Neural progenitor cell (in vitro differentiated cells): ENCODE measurements around the gene DDX21.

ENCODE experiments used
- CTCF ChIP-seq: fragments of 200-600 bp; sonication (generic); IDR thresholded peaks from 2 replicates; pipeline ENCODE4 v1.5.1; 2017; ENCODE audit warnings: antibody characterized with exemption, mild to moderate bottlenecking
- EZH2 ChIP-seq: fragments of 200-600 bp; sonication (generic); IDR thresholded peaks from 2 replicates; pipeline ENCODE4 v1.6.1; 2017; ENCODE audit warnings: antibody characterized with exemption, mild to moderate bottlenecking, moderate library complexity

- TF ChIP-seq CTCF (no peak), EZH2 (no peak)
Measured at GRCh38 chr10:68963151-68963550, 7.2 kb downstream of the DDX21 start.
